K562 (cell line): Measurements from ENCODE around the gene HEMGN. TPM values are rescaled to one million over a fixed set of nuclear protein-coding genes. Genes with fewer than 3 reads are reported as not detected.

ENCODE experiments used
- ARNT ChIP-seq, 2 experiments: fragments of 450-650 bp; IDR thresholded peaks; 2 replicates each; pipeline ENCODE4 v1.6.1; 2016; ENCODE audit warnings: mild to moderate bottlenecking in 1 of 2
- ATF7 ChIP-seq: fragments of 450-650 bp; IDR thresholded peaks from 2 replicates; pipeline ENCODE4 v1.7.1; 2014; ENCODE audit warnings: mild to moderate bottlenecking, moderate library complexity
- BRD4 ChIP-seq: fragments of 200-600 bp; sonication (generic); IDR thresholded peaks from 2 replicates; pipeline ENCODE4 v1.6.1; 2017; ENCODE audit warnings: inconsistent platforms
- BRD9 ChIP-seq: fragments of 450-650 bp; IDR thresholded peaks from 2 replicates; pipeline ENCODE4 v1.6.1; 2018; ENCODE audit warnings: low read depth; ENCODE audit not compliant: partially characterized antibody
- C11orf30 ChIP-seq: fragments of 450-650 bp; IDR thresholded peaks from 2 replicates; pipeline ENCODE4 v1.6.1; 2016; ENCODE audit warnings: low read depth, mild to moderate bottlenecking
- CBX8 ChIP-seq: fragments of 200-600 bp; sonication (generic); IDR thresholded peaks from 2 replicates; pipeline ENCODE4 v1.6.1; 2012; ENCODE audit warnings: borderline replicate concordance, mixed run types, low read depth, mild to moderate bottlenecking, moderate library complexity, mixed read lengths, low read length, control low read depth, inconsistent platforms; ENCODE audit not compliant: poor library complexity, severe bottlenecking; ENCODE audit errors: extremely low read depth
- EGR1 ChIP-seq: fragments of 450-650 bp; conservative IDR thresholded peaks from 2 replicates; pipeline ENCODE4 v1.6.1; 2017; ENCODE audit warnings: mild to moderate bottlenecking
- GATA2 ChIP-seq: sonication (generic); formaldehyde crosslinking; IDR thresholded peaks from 2 replicates; pipeline ENCODE4 v1.4.0; 2020; ENCODE audit warnings: mild to moderate bottlenecking, missing genetic modification reagents
- HLTF ChIP-seq: fragments of 450-650 bp; IDR thresholded peaks from 2 replicates; pipeline ENCODE4 v1.6.1; 2016
- IFI16 ChIP-seq: fragments of 250-450 bp; sonication (Bioruptor Pico); IDR thresholded peaks from 2 replicates; pipeline ENCODE4 v2.1.2; 2022; ENCODE audit warnings: mild to moderate bottlenecking, inconsistent platforms
- IRF2 ChIP-seq: sonication (generic); formaldehyde crosslinking; IDR thresholded peaks from 2 replicates; pipeline ENCODE4 v1.8.1; 2022; ENCODE audit warnings: mild to moderate bottlenecking, missing genetic modification reagents
- KLF16 ChIP-seq: IDR thresholded peaks from 2 replicates; pipeline ENCODE4 v1.6.1; 2016; ENCODE audit warnings: antibody characterized with exemption
- MAFF ChIP-seq: IDR thresholded peaks from 2 replicates; pipeline ENCODE4 v1.6.1; 2012; ENCODE audit warnings: low read length, improper control_type of control experiment
- PCBP2 ChIP-seq: fragments of 200-400 bp; formaldehyde crosslinking; IDR thresholded peaks from 2 replicates; pipeline ENCODE4 v1.6.1; 2018; ENCODE audit warnings: low read length, low read depth, mild to moderate bottlenecking, moderate library complexity; ENCODE audit not compliant: poor library complexity, severe bottlenecking
- RBM14 ChIP-seq: fragments of 200-400 bp; formaldehyde crosslinking; IDR thresholded peaks from 2 replicates; pipeline ENCODE4 v1.6.1; 2018; ENCODE audit warnings: low read depth, mild to moderate bottlenecking, low read length, moderate library complexity, borderline replicate concordance; ENCODE audit not compliant: insufficient read depth
- SAFB2 ChIP-seq: fragments of 200-400 bp; formaldehyde crosslinking; IDR thresholded peaks from 2 replicates; pipeline ENCODE4 v1.6.1; 2018; ENCODE audit warnings: borderline replicate concordance, low read length, low read depth, moderate library complexity; ENCODE audit not compliant: severe bottlenecking
- SIRT6 ChIP-seq: IDR thresholded peaks from one replicate; pipeline ENCODE4 v1.6.1; 2012; ENCODE audit warnings: low read depth, mild to moderate bottlenecking, control low read depth, inconsistent platforms, low read length, moderate library complexity
- SRSF3 ChIP-seq: fragments of 200-400 bp; formaldehyde crosslinking; IDR thresholded peaks from 2 replicates; pipeline ENCODE4 v1.6.1; 2016; ENCODE audit warnings: mild to moderate bottlenecking, low read length, moderate library complexity; ENCODE audit not compliant: insufficient read depth
- SUPT5H ChIP-seq: fragments of 450-650 bp; IDR thresholded peaks from 2 replicates; pipeline ENCODE4 v1.6.1; 2016
- TRIM24 ChIP-seq, 2 experiments: fragments of 450-650 bp; IDR thresholded peaks; 2 replicates each; pipeline ENCODE4 v1.6.1; 2016
- ZNF184 ChIP-seq: sonication (generic); formaldehyde crosslinking; IDR thresholded peaks from 2 replicates; pipeline ENCODE4 v1.5.0; 2020; ENCODE audit warnings: missing genetic modification reagents
- ZNF24 ChIP-seq: fragments of 450-650 bp; IDR thresholded peaks from 2 replicates; pipeline ENCODE4 v1.6.1; 2016
- ZSCAN32 ChIP-seq: fragments of 450-650 bp; formaldehyde crosslinking; IDR thresholded peaks from 2 replicates; pipeline ENCODE4 v1.4.0; 2020; ENCODE audit warnings: mild to moderate bottlenecking, moderate library complexity
- polyA plus RNA-seq, 8 experiments: library from polyadenylated mRNA; depleted of rRNA in 4 of 8; stranded (reverse) in 5 of 8; unstranded in 3 of 8; fragments of >200 nt; fragmentation: Nextera tagmentation in 2 of 8; fragmentation: Illumina TruSeq in 1 of 8; extraction: Ambion mirVana in 2 of 8; extraction: Trizol in 1 of 8; gene quantifications; 2 replicates each; pipeline versions ENCODE4 v1.2.1 to v1.2.3, GENCODE V29; 2011 to 2014; ENCODE audit warnings: inconsistent platforms in 1 of 8, missing spikeins in 1 of 8
- total RNA-seq, 7 experiments: library from RNA; depleted of rRNA in 6 of 7; stranded (reverse); fragments of >200 nt in 6 of 7; fragmentation: Illumina TruSeq in 2 of 7; extraction: Trizol in 2 of 7; gene quantifications; 2 replicates each; pipeline versions ENCODE4 v1.2.1 to v1.2.3, GENCODE V29; 2011 to 2021; ENCODE audit warnings: low replicate concordance in 1 of 7
- TF ChIP-seq, protein P1 (sequence below): fragments of 450-650 bp; conservative IDR thresholded peaks from 2 replicates; pipeline ENCODE4 v1.6.1; 2016; ENCODE audit warnings: missing genetic modification characterization, low read depth, mild to moderate bottlenecking, control low read depth, missing compliant biosample characterization
- TF ChIP-seq, protein P2 (sequence below): fragments of 450-650 bp; IDR thresholded peaks from 2 replicates; pipeline ENCODE4 v1.6.1; 2016; ENCODE audit warnings: mild to moderate bottlenecking
- TF ChIP-seq, protein P3 (sequence below): fragments of 450-650 bp; formaldehyde crosslinking; IDR thresholded peaks from 2 replicates; pipeline ENCODE4 v1.4.0; 2020; ENCODE audit warnings: mild to moderate bottlenecking, moderate library complexity

HEMGN gene
- total and polyA plus RNA-seq, 9 of the 15 experiments (the other 6 are each of a cell fraction or from before 2014, with no cell fraction given): 56.3 to 258 (median 137) TPM

DNA sequence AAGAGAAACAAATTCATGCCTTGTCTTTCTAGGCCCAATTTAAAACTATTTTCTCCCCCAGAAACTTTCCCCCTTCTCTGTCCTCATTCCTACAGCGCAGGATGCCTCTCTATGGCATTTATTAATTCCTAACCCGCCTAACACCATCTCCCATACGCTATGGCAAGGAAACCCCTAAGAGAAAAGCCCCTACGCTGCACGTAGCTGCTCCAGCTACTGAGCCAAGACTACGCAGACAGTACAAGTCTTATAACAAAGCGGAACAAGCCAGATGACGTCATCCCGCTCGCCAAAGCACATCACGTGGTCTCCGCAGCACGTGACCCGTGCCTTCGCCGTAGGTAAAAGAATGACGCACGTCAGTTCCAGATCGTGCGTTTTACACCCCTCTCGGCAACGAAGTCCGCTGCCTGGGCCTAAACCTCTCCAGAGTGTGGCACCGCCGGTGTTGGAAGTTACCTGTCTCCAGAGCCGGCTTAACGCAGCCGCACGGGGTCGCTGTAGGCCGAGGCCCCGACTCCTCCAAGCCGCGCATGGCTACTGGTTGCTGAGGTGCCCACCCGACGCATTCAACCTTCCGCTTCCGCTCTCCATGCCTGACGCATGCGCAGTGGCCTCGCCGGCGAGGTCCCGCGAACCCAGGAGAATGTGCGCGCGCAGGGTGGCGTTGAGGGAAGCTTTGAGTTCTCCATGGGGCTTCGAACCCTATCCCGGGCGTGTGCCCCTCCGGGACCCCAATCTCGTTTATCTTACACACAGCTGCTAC is 15.8 kb downstream of the HEMGN start, which contains the start of gene TRMO (continued):
- TF ChIP-seq, protein P1, sequence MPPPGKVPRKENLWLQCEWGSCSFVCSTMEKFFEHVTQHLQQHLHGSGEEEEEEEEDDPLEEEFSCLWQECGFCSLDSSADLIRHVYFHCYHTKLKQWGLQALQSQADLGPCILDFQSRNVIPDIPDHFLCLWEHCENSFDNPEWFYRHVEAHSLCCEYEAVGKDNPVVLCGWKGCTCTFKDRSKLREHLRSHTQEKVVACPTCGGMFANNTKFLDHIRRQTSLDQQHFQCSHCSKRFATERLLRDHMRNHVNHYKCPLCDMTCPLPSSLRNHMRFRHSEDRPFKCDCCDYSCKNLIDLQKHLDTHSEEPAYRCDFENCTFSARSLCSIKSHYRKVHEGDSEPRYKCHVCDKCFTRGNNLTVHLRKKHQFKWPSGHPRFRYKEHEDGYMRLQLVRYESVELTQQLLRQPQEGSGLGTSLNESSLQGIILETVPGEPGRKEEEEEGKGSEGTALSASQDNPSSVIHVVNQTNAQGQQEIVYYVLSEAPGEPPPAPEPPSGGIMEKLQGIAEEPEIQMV: no peak
- TF ChIP-seq TRIM24 (IDR thresholded peaks at IDR 0.05) (peak; percentile 23 to 75; a peak in 2 of 4 replicates), SUPT5H (peak; percentile 97), C11orf30 (peak; percentile 100), SIRT6 (no peak), MAFF (no peak), IFI16 (CRISPR knock-in tag) (no peak), SAFB2 (no peak), CBX8 (no peak), EGR1 (no peak), ZSCAN32 (CRISPR knock-in tag) (peak; percentile 33; the same call in 1 of the 2 replicates), RBM14 (no peak), ATF7 (peak; percentile 100), PCBP2 (no peak), BRD4 (no peak), IRF2 (CRISPR knock-in tag) (no peak), KLF16 (0 out of 2 replicates have a peak, but pooled peaks have one; percentile 63), ARNT (IDR thresholded peaks at IDR 0.05) (peak; percentile 87 to 93), ZNF184 (CRISPR knock-in tag) (no peak), HLTF (peak; percentile 93; the same call in 1 of the 2 replicates), GATA2 (CRISPR knock-in tag) (no peak), BRD9 (peak; percentile 33), SRSF3 (no peak), ZNF24 (peak; percentile 72; the same call in 1 of the 2 replicates)
- TF ChIP-seq, protein P2, sequence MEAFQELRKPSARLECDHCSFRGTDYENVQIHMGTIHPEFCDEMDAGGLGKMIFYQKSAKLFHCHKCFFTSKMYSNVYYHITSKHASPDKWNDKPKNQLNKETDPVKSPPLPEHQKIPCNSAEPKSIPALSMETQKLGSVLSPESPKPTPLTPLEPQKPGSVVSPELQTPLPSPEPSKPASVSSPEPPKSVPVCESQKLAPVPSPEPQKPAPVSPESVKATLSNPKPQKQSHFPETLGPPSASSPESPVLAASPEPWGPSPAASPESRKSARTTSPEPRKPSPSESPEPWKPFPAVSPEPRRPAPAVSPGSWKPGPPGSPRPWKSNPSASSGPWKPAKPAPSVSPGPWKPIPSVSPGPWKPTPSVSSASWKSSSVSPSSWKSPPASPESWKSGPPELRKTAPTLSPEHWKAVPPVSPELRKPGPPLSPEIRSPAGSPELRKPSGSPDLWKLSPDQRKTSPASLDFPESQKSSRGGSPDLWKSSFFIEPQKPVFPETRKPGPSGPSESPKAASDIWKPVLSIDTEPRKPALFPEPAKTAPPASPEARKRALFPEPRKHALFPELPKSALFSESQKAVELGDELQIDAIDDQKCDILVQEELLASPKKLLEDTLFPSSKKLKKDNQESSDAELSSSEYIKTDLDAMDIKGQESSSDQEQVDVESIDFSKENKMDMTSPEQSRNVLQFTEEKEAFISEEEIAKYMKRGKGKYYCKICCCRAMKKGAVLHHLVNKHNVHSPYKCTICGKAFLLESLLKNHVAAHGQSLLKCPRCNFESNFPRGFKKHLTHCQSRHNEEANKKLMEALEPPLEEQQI: 0 out of 2 replicates have a peak, but pooled peaks have one; percentile 70
- TF ChIP-seq, protein P3, sequence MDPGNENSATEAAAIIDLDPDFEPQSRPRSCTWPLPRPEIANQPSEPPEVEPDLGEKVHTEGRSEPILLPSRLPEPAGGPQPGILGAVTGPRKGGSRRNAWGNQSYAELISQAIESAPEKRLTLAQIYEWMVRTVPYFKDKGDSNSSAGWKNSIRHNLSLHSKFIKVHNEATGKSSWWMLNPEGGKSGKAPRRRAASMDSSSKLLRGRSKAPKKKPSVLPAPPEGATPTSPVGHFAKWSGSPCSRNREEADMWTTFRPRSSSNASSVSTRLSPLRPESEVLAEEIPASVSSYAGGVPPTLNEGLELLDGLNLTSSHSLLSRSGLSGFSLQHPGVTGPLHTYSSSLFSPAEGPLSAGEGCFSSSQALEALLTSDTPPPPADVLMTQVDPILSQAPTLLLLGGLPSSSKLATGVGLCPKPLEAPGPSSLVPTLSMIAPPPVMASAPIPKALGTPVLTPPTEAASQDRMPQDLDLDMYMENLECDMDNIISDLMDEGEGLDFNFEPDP (CRISPR knock-in tag): peak; percentile 86
